ENCODE measurements around the gene PKD1L1. TPM values are rescaled to one million over a fixed set of nuclear protein-coding genes. Genes with fewer than 3 reads are reported as not detected.

Gene PKD1L1
- total RNA-seq, 4 donors from 2014 or later, result 0.12 to 1.3 (median 0.45) TPM

DNA sequence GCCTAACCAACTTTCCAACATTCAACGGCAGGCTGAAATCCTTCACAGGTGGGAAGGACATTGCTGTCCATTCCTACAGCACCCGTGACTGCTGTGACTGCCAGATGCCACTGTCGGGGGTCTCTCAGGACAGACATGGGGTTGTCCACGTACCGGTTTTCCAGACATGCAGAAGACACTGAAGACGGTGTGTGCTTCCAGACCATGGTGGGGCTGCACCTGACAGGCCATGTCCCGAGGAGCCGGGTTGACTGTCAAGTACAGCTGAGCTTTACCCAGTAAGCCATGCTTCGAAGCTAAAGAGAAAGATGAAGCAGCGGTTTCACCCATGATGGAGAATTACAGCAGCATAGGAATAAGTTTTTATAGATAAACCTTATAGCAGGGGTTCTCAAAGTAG, 70.9 kb downstream of the PKD1L1 start:
- no peak for TF ChIP-seq EP300 (IDR thresholded peaks at IDR 0.05)
- no peak for TF ChIP-seq POLR2A (IDR thresholded peaks at IDR 0.05)
- TF ChIP-seq, protein P1, sequence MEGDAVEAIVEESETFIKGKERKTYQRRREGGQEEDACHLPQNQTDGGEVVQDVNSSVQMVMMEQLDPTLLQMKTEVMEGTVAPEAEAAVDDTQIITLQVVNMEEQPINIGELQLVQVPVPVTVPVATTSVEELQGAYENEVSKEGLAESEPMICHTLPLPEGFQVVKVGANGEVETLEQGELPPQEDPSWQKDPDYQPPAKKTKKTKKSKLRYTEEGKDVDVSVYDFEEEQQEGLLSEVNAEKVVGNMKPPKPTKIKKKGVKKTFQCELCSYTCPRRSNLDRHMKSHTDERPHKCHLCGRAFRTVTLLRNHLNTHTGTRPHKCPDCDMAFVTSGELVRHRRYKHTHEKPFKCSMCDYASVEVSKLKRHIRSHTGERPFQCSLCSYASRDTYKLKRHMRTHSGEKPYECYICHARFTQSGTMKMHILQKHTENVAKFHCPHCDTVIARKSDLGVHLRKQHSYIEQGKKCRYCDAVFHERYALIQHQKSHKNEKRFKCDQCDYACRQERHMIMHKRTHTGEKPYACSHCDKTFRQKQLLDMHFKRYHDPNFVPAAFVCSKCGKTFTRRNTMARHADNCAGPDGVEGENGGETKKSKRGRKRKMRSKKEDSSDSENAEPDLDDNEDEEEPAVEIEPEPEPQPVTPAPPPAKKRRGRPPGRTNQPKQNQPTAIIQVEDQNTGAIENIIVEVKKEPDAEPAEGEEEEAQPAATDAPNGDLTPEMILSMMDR (IDR thresholded peaks at IDR 0.05), result no peak
- no peak for TF ChIP-seq POLR2AphosphoS5 (IDR thresholded peaks at IDR 0.05)
- ATAC-seq, result no peak
- Histone ChIP-seq H3K36me3 (no peaks in the 10 kb centered on the region), H3K4me1 (no peaks in the 10 kb centered on the region), H3K27ac (no peak overlapping the region), H3K27me3 (no peaks in the 10 kb centered on the region), H3K4me3 (no peak overlapping the region), H3K9me3 (no peaks in the 10 kb centered on the region)
- 92% methylated on average over 4 of the region's 10 CpGs; no CpG with 5 or more reads in 1 of the 2 donors for WGBS, 2 donors (ENCODE audit: low coverage in 1 of 2)

DNA sequence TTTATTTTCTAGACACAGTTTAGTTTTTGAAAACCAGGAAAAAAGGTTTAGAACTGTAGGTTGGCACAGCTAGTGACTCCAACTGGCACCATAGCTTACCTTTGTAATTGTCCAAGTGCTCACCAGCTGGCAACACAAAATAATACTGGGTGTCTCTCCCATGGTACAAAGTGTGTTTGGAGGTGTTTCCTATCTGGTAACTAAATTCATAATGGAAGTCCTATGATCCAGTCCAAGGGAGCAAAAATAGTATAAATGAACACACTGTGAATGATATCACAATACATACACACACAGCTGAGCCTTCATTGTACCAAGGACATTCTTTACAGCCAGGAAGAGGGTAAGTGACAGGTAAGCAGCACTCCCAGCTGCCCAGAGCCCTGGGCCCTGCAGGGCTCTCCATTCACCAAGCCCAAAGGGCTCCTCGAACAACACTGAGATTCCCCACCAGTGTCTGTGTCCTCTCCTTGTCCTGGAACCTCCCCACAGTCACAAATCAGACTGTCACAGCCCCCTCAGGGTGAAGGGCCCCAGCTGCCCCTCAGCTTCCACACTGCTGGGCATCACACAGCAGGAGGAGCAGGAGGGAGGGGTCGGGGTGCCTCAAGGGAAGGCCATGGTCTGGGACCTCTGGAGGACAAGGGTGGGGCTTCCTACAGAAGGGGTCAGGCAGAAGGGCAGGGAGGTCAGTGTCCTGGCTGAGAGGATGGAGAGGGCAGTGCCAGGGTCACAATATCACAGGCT, 72.1 kb downstream of the PKD1L1 start:
- Histone ChIP-seq H3K27ac (no peak overlapping the region), H3K36me3 (no peaks in the 10 kb centered on the region), H3K27me3 (no peaks in the 10 kb centered on the region), H3K4me1 (no peaks in the 10 kb centered on the region), H3K4me3 (no peak overlapping the region), H3K9me3 (no peaks in the 10 kb centered on the region)
- TF ChIP-seq, protein P1 (IDR thresholded peaks at IDR 0.05), result no peak
- no peak for TF ChIP-seq EP300 (IDR thresholded peaks at IDR 0.05)
- TF ChIP-seq POLR2AphosphoS5 (IDR thresholded peaks at IDR 0.05), result no peak
- TF ChIP-seq POLR2A (IDR thresholded peaks at IDR 0.05), result no peak
- WGBS, 2 donors (ENCODE audit: low coverage in 1 of 2), result 83% methylated on average over 1 of the region's 2 CpGs; no CpG with 5 or more reads in 1 of the 2 donors
- no peak for ATAC-seq

DNA sequence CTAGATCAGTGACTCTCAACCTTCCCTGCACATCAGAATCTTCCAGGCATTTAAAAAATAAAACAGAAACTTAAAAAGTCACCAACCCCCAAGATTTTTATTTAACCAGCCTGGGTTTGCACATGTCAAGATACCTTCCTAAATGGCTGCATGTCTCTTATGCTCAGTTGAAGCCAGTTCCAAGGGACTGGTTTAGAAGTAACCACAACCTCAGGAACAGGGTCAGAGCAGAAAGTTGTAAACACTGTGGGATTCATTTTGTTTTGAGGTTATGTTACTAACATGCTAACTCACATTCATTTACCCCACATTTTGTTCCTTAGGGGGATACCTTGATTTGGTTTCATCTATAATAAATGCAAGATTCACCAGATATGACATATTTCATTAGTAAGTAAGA, 72.9 kb downstream of the PKD1L1 start:
- Histone ChIP-seq H3K27me3 (no peaks in the 10 kb centered on the region), H3K9me3 (no peaks in the 10 kb centered on the region), H3K36me3 (no peaks in the 10 kb centered on the region), H3K27ac (no peak overlapping the region), H3K4me1 (no peaks in the 10 kb centered on the region), H3K4me3 (no peak overlapping the region)
- no peak for ATAC-seq
- no peak for TF ChIP-seq POLR2A (IDR thresholded peaks at IDR 0.05)
- no peak for TF ChIP-seq EP300 (IDR thresholded peaks at IDR 0.05)
- TF ChIP-seq, protein P1 (IDR thresholded peaks at IDR 0.05), result no peak
- TF ChIP-seq POLR2AphosphoS5 (IDR thresholded peaks at IDR 0.05), result no peak

DNA sequence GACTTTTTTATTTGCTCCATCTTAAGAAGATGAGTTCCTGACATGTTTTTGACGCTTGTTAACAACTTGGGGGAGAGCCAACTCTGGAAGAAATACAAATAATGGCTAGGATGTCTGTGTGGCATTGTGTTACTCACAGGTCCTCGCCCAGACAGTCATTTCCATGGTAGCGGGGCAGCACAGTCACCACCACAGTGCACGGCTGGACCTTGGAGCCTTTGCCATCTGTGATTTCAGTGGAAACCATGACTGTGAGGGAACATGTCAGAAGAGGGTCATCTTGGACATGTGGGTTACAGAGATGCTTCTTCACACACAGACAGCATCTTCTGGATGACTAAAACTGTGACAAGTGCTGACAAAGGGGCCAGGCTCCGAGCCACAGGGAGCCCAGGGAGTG, 74.5 kb downstream of the PKD1L1 start:
- 79 to 81% methylated on average over 4 to 5 of the region's 5 CpGs for WGBS, 2 donors (ENCODE audit: low coverage in 1 of 2)
- no peak overlapping the region for H3K27ac ChIP-seq
- H3K36me3 ChIP-seq, result no peaks in the 10 kb centered on the region
- no peak overlapping the region for H3K4me3 ChIP-seq
- no peaks in the 10 kb centered on the region for H3K4me1 ChIP-seq
- H3K27me3 ChIP-seq, result no peaks in the 10 kb centered on the region
- no peaks in the 10 kb centered on the region for H3K9me3 ChIP-seq
- ATAC-seq, result no peak
- TF ChIP-seq POLR2AphosphoS5 (IDR thresholded peaks at IDR 0.05) (no peak), EP300 (IDR thresholded peaks at IDR 0.05) (no peak), POLR2A (IDR thresholded peaks at IDR 0.05) (no peak)
- TF ChIP-seq, protein P1 (IDR thresholded peaks at IDR 0.05), result no peak

DNA sequence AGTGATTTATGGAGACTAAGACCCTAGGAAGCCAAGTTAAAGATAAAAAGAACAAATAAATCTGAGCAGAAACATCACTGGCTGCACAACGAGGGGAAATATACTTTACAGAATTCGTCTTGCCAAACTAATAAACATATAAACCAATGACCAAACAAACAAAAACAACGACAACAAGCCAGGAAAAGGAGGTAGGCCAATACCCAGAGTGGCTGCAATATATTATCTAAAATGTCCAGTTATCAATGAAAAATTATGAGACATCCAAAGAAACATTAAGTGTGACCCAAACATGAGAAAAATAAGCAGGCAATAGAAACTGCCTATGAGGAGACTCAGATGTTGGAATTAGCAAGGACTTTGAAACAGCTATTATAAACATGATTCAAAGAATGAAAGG, 81.0 kb downstream of the PKD1L1 start:
- 66 to 76% methylated on average over 3 of the region's 3 CpGs for WGBS, 2 donors (ENCODE audit: low coverage in 1 of 2)
- Histone ChIP-seq H3K27ac (no peak overlapping the region), H3K9me3 (no peaks in the 10 kb centered on the region), H3K4me3 (no peak overlapping the region), H3K27me3 (no peaks in the 10 kb centered on the region), H3K4me1 (no peaks in the 10 kb centered on the region), H3K36me3 (no peaks in the 10 kb centered on the region)
- no peak for ATAC-seq
- TF ChIP-seq EP300 (IDR thresholded peaks at IDR 0.05) (no peak), POLR2AphosphoS5 (IDR thresholded peaks at IDR 0.05) (no peak), POLR2A (IDR thresholded peaks at IDR 0.05) (no peak)
- TF ChIP-seq, protein P1 (IDR thresholded peaks at IDR 0.05), result no peak

Data from gastroesophageal sphincter (tissue), 4 donors.